GM21390 (cell line): ENCODE results near the gene KCNJ8.
"Not testable (repeated sequence)": the region's sequence is repeated elsewhere in the genome, so short reads cannot be mapped to it uniquely, and the experiment has no call there.

Source experiments
- ATAC-seq: cut with Tn5 transposase; IDR thresholded peaks from one replicate; pipeline ENCODE4 v1.9.1; 2021; ENCODE audit not compliant: unreplicated experiment

Gene KCNJ8

GRCh38 chr12:21774358-21775132 is at the start of gene KCNJ8:
TSS of gene KCNJ8 (minus strand) at chr12:21774706. CDS start at chr12:21773616, 1,090 bp downstream.
- ATAC-seq: no peak

GRCh38 chr12:21823581-21823980 is 49.1 kb upstream of the KCNJ8 start:
- no peak for ATAC-seq

GRCh38 chr12:21819678-21820077 is 45.2 kb upstream of the KCNJ8 start:
- no peak for ATAC-seq

GRCh38 chr12:21819236-21819635 is 44.7 kb upstream of the KCNJ8 start:
- no peak for ATAC-seq

GRCh38 chr12:21818627-21819026 is 44.1 kb upstream of the KCNJ8 start:
- ATAC-seq: no peak

GRCh38 chr12:21815306-21816062 is 41.0 kb upstream of the KCNJ8 start:
- no peak for ATAC-seq

- no peak for ATAC-seq
Measured at GRCh38 chr12:21814814-21815213, 40.3 kb upstream of the KCNJ8 start.

GRCh38 chr12:21814327-21814726 is 39.8 kb upstream of the KCNJ8 start:
- ATAC-seq: no peak

- no peak for ATAC-seq
Measured at GRCh38 chr12:21813751-21814150, 39.2 kb upstream of the KCNJ8 start.

- ATAC-seq: no peak
Measured at GRCh38 chr12:21813125-21813524, 38.6 kb upstream of the KCNJ8 start.

- not testable (repeated sequence) for ATAC-seq
Measured at GRCh38 chr12:21812340-21812739, 37.8 kb upstream of the KCNJ8 start.

GRCh38 chr12:21809100-21809499 is 34.6 kb upstream of the KCNJ8 start:
- ATAC-seq: no peak

- ATAC-seq: no peak
Measured at GRCh38 chr12:21806255-21806654, 31.7 kb upstream of the KCNJ8 start.

- no peak for ATAC-seq
Measured at GRCh38 chr12:21801522-21802288, 27.2 kb upstream of the KCNJ8 start.

- no peak for ATAC-seq
Measured at GRCh38 chr12:21800011-21800410, 25.5 kb upstream of the KCNJ8 start.

GRCh38 chr12:21797539-21797938 is 23.0 kb upstream of the KCNJ8 start:
- ATAC-seq: no peak

- no peak for ATAC-seq
Measured at GRCh38 chr12:21795648-21796328, 21.3 kb upstream of the KCNJ8 start.

GRCh38 chr12:21794807-21795595 is 20.5 kb upstream of the KCNJ8 start:
- ATAC-seq: not testable (repeated sequence)

GRCh38 chr12:21789687-21790086 is 15.2 kb upstream of the KCNJ8 start:
- ATAC-seq: not testable (repeated sequence)
